NCI-H1436 (cell line): ENCODE results near the gene RAB20.
"Not testable (repeated sequence)": the region's sequence is repeated elsewhere in the genome, so short reads cannot be mapped to it uniquely, and the experiment has no call there.

Source experiments
- DNase-seq: peaks from one replicate; lab custom pipeline; 2025; lab: John Stamatoyannopoulos, UW

RAB20 gene

DNA sequence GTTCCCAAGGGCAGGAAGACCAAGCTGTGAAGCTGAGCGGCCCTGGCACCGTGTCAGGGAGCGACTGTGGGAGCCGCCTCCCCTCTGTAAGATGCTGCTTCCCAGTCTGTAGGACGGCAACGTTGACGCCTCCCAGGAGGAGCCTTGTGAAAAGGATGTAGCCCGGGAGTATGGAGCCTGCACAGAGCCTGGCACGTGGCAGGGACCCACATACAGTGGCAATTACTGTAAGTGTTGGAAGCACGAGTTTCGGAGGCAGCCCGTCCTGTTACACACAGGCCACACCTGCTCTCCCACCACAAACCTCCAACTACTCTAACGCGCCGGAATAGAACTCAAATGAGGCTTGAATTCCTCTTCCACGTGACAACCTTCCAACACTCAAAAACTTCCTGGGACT is 6.6 kb downstream of the RAB20 start:
- DNase-seq = no peak

DNA sequence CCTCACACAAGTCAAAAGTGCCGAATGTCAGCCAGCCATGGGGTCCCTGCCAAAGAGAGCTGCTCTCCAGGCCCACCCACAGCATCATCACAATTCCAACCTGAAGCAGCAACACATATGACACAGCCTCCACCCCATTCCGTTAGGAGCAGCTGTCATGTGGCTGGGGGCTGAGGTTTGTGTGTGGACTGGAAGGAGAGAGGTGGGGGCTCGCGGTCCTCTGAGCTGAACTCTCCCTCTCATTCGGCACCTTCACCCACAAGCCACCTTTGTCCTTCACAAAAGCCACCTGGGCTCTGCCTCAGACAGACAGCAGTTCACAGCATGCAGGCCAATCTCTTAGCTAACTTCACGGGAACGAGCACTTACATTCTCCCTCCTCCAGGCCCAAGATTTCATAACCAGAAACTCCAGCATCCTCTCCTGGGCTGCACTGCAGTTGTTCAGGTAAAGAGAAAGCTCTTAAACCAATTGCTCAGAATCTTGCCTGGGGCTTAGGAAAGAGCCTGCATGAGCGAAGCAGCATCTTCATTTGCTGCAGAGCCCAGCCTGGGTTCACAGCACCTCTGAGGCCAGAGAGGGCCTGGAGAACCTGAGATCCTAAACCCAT is 7.2 kb downstream of the RAB20 start:
- DNase-seq = no peak

DNA sequence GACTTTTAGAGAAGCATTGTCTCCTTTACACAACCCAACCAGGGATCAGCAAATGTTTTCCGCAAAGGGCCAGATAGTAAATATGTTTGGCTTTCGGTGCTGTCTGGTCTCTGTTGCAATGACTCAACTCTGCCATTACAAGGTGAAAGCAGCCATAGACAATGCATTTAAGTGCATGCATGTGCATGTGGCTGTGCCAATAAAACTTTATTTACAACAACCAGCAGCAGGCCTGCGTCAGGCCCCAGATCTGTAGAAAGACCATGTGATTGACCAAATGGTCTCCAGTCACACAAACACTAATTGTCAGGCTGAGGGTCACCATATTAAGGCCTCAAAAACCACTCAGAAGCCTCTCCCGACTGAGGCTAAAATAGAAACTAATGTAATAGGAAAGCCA is 8.1 kb downstream of the RAB20 start:
- no peak for DNase-seq

DNA sequence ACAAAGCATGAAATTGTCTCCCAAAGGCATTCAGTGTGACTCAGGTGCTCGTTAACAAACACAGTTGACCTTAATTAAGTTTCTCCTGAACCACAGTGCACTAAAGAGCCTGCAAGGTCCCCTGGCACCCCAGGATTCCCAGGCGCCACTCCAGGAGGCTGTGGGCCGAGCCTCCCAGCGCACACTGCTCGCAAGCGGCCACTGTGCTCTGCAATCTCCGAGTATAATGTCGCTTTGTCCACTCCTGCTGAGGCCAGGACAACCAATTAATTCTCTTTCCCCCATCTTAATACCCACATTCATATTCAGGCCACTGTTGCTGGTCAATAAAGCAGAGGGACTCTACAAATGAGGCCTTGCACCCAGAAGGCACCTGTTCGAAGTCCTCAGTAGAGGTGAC is 8.8 kb downstream of the RAB20 start:
- DNase-seq = no peak

DNA sequence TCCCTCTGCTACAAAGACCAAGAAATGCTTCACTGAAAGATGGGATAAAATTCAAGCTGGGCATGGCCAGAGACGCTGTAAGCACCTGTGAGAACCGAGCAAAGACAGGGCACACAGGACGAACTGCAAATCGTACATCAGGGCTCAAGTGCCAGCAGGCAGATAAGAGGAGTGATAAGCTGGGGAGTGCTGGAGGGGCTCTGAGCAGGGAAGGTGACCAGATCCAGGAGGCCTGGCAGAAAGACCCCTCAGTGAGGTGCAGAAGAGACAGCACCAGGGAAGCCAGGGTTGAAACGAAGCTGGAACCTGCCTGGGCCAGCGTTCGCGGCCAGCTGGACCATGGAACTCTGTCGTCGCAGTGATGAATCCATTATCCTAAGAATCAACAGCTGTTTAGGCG is 10.2 kb downstream of the RAB20 start:
- DNase-seq = no peak

DNA sequence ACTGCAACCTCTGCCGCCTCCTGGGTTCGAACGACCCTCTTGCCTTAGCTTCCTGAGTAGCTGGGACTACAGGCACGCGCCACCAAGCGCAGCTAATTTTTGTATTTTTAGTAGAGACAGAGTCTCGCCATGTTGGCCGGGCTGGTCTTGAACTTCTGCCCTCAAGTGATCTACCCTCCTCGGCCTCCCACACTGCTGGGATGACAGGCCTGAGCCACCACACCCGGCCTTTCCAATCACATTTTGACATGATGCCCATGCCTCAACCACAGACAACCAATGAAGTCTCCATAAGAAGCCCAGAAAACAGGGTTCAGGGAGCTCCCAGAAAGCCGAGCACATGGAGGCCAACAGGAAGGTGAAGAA is 11.7 kb downstream of the RAB20 start:
- DNase-seq = no peak

DNA sequence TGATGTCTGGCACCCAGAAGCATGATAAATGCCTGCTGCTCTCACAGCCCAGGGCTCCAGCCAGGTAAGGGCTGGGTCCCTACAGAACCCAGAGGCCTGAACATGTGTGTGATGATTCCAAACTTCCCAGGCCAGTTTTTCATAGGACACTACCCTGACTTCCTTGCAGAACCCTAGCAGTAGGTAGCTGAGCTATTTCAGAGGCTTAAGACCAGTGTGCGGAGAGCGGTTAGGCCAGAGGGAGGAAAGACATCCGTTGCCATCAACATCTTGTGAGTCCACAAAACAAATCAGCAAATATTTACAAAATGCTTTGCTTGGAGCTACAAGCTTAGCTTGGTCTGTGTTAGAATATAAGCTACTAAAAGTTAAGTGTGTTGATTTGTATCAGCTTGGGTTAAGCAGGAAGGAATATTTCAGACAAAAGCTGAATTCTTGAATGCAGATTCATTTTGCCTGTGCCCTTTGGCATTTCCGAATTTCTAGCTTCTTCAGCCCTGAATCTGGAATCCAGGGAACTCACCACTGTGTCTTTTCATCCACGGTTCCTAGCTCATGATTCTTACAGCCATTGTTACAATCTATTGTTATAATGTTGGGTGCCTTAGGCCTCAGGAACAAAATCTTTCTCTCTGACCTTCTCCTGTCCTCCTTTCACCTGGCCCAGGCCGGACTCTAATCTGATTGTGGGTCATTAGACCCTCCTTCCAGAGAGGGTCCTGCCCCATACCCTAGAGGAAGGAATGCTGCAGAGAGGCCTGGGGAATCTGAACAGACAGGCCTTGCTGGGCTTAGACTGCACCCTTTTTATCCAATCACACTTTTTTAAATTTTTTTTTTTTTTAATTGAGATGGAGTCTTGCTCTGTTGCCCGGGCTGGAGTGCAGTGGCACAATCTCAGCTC is 12.4 kb downstream of the RAB20 start:
- no peak for DNase-seq

DNA sequence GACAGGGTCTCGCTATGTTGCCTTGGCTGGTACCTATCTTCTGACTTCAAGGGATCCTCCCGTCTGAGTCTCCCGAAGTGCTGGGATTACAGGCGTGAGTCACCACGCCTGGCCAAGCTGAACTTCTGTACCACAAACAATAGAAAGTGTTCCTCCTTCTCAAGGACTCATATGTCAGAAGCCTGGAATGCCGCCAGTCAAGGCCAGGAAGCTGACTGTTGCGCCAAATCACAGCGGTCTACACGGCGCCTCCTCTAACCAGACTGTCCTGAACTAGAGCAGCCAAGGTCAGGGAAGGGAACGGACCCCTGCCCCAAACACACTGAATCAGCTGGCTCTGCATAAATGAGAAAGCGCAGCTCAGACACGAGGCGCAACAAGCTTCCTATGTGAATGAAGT is 14.6 kb downstream of the RAB20 start:
- no peak for DNase-seq

DNA sequence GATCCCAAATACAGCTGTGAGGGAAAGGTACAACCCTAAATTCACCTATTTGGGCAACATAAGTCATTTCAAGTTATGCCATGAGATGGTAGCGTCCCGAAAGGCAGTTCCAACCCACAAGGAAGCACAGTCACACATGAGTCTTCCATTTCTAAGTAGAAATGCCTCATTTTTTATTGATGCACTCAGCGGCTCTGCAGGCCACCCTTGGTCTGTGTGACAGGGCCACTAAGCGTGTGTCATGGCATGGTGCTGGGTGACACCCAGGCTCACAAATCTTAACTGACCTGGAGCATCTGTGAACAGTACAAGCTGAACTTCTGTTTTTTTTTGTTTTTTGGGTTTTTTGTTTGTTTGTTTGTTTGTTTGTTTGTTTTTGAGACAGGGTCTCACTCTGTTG is 15.1 kb downstream of the RAB20 start:
- DNase-seq = no peak

DNA sequence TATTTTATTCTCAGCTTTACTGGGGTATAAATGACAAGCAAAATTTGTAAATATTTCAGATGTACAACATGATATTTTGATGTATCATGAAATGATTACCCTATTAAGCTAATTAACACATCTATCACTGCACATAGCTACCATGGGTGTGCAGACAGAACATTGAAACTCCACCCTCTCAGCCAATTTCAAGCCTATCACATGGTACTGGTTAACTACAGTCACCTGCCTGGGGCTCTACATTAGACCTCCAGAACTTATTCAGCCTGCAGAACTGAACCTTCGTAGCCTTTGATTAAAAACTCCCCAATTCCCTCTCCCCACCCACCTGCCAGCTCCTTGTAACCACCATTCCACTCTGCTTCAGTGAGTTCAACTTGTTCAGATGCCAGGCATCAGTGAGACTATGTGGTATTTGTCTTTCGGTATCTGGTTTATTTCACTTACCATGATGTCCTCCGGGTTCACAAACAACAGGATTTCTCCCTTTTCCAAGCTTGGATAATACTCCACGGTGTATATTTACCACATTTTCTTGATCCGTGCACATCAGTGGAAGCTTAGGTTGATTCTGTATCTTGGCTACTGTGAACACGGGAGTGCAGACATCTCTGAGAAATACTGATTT is 19.2 kb downstream of the RAB20 start:
- no peak for DNase-seq

DNA sequence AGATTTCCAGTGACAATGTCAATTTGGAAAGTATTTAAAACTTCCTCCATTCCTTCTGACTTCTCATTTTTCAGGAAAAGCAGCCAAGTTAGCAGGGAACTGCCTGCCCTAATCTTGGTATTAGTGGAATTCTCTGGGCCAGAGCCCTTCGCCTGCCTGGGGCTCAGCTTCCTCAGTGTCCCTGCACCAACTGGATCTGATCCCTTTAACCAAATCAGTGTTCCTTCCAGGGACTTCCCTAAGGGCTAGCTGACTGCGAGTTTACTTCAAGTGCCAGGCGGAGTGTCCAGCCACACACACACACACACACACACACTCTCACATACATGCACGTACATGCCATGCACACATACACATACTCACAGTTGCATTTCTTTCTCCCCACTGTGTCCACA is 20.0 kb downstream of the RAB20 start:
- no peak for DNase-seq

DNA sequence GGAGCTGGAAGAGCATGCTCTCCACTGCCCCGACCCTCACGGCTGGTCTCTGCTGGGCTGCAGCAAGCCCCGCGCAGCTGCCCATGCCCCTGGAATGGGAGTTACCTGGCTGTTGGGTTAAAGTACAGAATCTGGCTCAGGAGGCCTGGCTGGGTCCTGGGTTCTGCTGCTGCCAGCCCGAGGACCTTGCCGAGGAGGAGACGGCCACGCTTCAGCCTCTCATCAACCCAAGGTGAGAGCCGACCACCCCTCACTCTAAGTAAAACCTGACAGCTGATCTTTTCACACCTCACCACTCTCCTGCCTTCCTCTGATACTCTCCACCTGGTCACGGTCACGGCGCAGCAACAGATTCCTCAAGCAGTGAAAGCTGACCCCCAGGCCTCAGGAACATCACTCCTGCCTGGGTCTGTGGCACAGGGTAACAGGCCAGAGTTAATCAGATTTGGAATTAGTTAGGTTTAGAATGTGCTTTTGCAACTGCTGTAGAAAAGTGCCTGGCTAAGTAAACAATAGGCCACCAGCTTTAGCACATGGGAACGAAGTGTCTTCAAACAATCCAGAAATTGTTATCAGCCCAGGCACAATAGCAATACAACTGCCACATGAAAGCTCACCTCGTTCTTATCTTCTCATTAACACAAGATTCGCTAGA is 20.5 kb downstream of the RAB20 start:
- no peak for DNase-seq

DNA sequence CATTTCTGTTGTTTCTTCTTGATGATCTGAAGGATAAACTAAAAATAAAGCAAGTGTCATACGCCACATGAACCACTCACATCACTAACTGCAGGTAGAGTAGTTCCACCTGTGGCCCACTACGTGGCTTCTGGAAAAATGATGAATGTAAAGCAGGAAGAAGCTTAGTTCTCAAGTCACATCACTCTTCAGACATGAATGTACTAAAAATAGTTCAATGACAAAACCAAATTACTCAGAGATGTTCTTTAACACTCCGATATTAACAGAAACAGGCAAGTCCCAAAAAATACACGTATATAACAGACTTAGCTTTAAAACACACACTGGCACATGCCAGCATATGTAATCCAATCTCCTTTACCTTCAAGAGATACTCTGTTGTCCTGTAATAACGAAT is 21.6 kb downstream of the RAB20 start:
- no peak for DNase-seq

DNA sequence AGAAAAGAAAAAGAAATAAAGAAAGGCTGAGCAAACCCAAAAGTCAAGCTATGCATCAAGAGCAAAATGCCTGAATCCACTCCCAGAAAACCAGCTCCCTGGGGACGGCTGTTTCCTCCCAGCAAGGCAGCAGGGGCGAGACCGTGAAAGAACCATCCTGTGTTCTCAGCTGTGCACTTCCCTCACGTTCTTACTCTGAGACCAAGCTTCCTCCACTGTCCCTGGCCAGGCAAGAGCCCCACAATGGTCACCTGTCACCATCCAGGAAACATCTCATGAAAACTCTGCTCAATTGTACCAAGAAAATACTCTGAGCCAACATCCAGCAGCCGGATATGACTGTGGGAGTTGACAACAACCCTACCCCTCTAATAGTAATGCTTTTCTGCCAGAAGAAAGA is 22.9 kb downstream of the RAB20 start:
- DNase-seq = no peak

DNA sequence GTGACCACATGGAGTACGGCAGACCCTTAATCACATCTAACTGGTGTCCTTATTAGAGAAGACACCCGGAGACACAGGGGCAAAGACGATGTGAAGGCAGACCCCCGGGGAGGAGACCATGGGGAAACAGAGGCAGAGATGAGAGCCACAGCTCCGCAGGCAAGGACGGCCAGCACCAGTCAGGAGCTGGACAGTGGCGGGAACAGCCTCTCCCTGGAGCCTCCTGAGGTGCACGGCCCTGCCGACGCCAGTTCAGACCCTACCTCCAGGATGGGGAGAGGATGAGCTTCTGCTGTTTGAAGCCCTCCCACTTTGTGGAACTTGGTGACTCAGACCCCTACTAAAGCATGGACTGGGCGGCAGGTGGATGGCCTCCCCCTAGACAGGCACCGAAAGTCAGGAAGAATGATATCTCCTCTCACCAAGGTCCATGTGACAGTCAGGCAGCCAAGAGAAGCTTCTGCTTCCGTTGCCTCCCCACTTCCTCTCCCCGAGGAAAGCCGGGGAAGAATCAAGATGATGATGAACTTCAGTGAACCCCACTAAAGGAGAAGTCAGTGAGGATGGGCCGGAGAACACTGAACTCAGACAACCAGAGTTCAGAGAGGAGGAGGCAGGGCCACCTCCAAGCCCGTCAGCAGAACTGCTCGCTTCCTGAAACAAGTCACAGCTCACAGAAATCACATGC is 25.4 kb downstream of the RAB20 start:
- no peak for DNase-seq

DNA sequence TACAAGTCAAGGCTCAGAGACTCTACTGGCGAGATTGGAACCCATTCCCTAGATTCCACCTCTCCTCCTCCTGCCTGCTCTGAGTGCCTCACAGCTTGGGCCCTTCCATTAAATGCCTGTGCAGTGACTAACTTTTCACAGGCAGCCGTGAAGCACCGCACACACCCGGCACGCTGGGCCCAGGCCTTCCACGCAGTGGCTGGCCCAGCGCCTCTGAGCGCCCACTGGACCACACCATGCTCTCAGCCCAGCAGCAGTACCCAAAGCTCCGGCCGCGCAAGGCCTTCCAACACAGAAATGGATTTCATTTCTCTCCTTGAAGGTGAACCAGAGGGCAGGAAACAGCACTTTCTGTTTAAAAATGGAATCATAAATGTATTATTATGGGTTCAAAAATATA is 26.0 kb downstream of the RAB20 start:
- DNase-seq = no peak

DNA sequence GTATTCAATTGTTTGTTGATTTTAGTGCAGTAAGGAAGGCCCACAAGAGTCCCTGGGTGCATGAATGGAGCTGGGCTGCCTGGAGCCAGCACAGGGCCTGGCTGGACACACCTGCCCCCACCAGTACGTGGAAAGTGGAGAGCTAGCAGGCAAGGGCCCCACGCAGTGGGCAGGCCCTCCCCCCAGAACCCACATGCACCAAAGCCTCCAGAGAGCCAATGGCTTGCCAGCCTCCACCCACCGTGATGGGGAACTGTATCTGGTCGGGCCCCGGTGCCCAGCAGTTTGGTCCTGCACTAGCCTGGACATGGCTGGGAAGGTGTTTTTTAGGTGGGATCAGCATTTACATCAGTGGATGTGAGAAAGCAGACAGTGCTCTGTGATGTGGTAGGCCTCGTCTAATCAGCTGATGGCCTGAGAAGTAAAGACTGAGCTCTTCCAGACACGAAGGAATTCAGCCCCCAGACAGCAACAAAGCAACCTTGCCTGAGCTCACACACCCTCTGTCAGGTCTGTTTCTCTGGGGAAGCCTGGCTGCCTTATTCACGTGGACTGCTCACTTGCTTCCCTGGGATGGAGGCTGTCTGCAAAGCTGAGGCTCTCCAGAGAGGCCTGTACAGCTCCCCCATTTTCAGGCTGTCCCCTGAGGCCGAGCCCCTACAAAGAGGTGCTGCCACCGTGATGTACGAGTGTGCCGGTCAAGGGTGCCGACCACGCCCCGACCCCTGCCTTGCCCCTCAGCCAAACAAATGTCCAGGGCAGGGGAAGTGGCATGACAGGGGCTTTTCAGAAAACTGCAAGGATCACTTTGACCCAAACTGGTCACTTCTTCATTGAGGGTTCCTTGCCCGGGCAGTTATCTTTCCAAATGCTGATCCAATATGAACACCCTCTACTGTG is 27.5 kb downstream of the RAB20 start:
- DNase-seq = no peak

DNA sequence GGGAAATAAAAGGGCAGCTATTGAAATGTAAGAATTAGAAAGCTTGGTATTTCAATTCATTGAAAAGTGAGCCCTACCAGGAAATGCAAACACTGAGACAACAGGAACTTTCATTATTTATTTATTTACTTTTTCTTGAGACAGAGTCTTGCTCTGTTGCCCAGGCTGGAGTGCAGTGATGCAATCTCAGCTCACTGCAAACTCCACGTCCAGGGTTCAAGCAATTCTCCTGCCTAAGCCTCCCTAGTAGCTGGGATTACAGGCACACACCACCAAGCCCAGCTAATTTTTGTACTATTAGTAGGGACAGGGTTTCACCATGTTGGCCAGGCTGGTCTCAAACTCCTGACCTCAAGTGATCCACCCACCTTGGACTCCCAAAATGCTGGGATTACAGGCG is 29.3 kb downstream of the RAB20 start:
- not testable (repeated sequence) for DNase-seq

DNA sequence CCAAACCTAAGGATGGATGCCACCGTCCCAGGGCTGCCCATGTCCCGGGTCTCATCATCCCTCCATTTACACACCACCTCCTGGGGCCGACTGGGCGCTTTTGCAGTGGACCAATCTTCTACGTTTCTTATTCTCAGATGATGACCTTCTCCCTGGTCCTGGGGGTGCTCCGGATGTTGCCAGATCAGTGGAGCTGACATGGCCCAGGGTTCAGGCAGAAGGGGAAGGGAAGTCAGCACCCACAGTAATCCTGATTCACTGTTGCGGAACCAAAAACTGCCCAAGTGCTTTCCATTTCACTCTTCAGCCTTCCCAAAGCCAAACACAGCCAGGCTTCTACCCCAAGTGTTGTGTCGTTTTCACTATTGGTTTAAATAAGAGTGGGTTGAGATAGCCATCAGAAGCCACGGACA is 29.8 kb downstream of the RAB20 start:
- DNase-seq = no peak

DNA sequence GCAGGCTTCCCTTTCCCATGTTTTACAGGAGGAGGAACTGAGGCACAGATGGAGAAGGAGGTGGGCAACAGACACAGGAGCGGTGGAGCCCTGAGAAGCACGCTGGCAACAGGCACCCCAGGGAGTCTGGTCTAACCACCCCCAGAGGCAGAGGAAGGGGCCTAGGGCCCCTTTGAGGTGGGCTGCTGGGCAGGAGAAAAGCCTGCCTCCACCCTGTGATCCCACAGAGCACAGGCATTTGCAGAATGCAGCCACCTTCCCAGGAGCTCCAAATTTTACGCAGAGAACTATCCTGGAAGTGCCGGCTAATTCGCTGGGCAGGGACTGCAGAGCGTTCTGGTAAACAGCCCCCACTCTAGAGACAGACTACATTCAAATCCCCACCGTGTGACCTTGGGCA is 30.4 kb downstream of the RAB20 start:
- DNase-seq = no peak
